Endothelial cell of umbilical vein (primary cell): Measurements from ENCODE around the gene GLI3.

Experiments
- EZH2 ChIP-seq: IDR thresholded peaks from 2 replicates; pipeline ENCODE4 v1.6.1; 2012; ENCODE audit warnings: borderline replicate concordance, low read depth, mild to moderate bottlenecking, moderate library complexity, low read length, inconsistent platforms; ENCODE audit not compliant: severe bottlenecking
- FOS ChIP-seq: IDR thresholded peaks from 2 replicates; pipeline ENCODE4 v1.6.1; 2011; ENCODE audit warnings: mild to moderate bottlenecking, low read length, moderate library complexity, borderline replicate concordance; ENCODE audit not compliant: insufficient read depth
- GATA2 ChIP-seq: IDR thresholded peaks from 2 replicates; pipeline ENCODE4 v1.7.0; 2011; ENCODE audit warnings: low read depth, mild to moderate bottlenecking, moderate library complexity, mixed read lengths, low read length; ENCODE audit not compliant: insufficient read length, insufficient read depth
- JUN ChIP-seq: IDR thresholded peaks from 2 replicates; pipeline ENCODE4 v1.6.1; 2011; ENCODE audit warnings: borderline replicate concordance, low read depth; ENCODE audit not compliant: insufficient read length, insufficient read depth
- MYC ChIP-seq: IDR thresholded peaks from one replicate; pipeline ENCODE4 v1.6.1; 2011; ENCODE audit warnings: mild to moderate bottlenecking, low read depth, low read length
- POLR2A ChIP-seq: IDR thresholded peaks from 2 replicates; pipeline ENCODE4 v1.6.1; 2012; ENCODE audit warnings: low read depth, mild to moderate bottlenecking, control low read depth, low read length
- POLR2AphosphoS5 ChIP-seq: IDR thresholded peaks from 2 replicates; pipeline ENCODE4 v1.6.1; 2012; ENCODE audit warnings: low read depth, mild to moderate bottlenecking, control low read depth, low read length, moderate library complexity; ENCODE audit not compliant: insufficient read depth
- TF ChIP-seq, protein P1 (sequence below), 2 donors: IDR thresholded peaks; 1 replicate in 1 of 2; 2 replicates in 1 of 2; pipeline ENCODE4 v1.5.1; 2011; ENCODE audit warnings: low read length in 2 of 2, mild to moderate bottlenecking in 2 of 2, moderate library complexity in 2 of 2, control low read depth in 1 of 2, inconsistent platforms in 1 of 2, low read depth in 1 of 2; ENCODE audit not compliant: insufficient read depth in 1 of 2; ENCODE audit errors: extremely low read depth in 1 of 2
- TF ChIP-seq, protein P2 (sequence below): IDR thresholded peaks from 2 replicates; pipeline ENCODE4 v1.6.1; 2011; ENCODE audit not compliant: insufficient read depth, insufficient read length

- TF ChIP-seq, protein P1, sequence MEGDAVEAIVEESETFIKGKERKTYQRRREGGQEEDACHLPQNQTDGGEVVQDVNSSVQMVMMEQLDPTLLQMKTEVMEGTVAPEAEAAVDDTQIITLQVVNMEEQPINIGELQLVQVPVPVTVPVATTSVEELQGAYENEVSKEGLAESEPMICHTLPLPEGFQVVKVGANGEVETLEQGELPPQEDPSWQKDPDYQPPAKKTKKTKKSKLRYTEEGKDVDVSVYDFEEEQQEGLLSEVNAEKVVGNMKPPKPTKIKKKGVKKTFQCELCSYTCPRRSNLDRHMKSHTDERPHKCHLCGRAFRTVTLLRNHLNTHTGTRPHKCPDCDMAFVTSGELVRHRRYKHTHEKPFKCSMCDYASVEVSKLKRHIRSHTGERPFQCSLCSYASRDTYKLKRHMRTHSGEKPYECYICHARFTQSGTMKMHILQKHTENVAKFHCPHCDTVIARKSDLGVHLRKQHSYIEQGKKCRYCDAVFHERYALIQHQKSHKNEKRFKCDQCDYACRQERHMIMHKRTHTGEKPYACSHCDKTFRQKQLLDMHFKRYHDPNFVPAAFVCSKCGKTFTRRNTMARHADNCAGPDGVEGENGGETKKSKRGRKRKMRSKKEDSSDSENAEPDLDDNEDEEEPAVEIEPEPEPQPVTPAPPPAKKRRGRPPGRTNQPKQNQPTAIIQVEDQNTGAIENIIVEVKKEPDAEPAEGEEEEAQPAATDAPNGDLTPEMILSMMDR (IDR thresholded peaks at IDR 0.05; ENCODE audit: extremely low read depth in 1 of 2, insufficient read depth in 1 of 2, low read depth in 1 of 2, low read length in 2 of 2), result no peak
- no peak for TF ChIP-seq POLR2AphosphoS5
- no peak for TF ChIP-seq JUN
- no peak for TF ChIP-seq FOS
- no peak for TF ChIP-seq EZH2
- no peak for TF ChIP-seq POLR2A
- TF ChIP-seq, protein P2, sequence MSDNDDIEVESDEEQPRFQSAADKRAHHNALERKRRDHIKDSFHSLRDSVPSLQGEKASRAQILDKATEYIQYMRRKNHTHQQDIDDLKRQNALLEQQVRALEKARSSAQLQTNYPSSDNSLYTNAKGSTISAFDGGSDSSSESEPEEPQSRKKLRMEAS, result no peak
- no peak for TF ChIP-seq MYC
- no peak for TF ChIP-seq GATA2
Measured at GRCh38 chr7:41931263-41931646, 305.8 kb downstream of the GLI3 start.
